Erythroblast (primary cell): Measurements from ENCODE around the gene KRTAP1-1.
"Not testable (repeated sequence)": the region's sequence is repeated elsewhere in the genome, so short reads cannot be mapped to it uniquely, and the experiment has no call there.

ENCODE experiments used
- GATA1 ChIP-seq: IDR thresholded peaks from 2 replicates; pipeline ENCODE4 v1.6.1; 2011; ENCODE audit warnings: low read depth, mild to moderate bottlenecking, control low read depth, low read length, moderate library complexity
- POLR2A ChIP-seq: IDR thresholded peaks from 2 replicates; pipeline ENCODE4 v1.6.1; 2011; ENCODE audit warnings: mild to moderate bottlenecking, low read length

GRCh38 chr17:41054556-41054955 is 13.3 kb upstream of the KRTAP1-1 start:
- TF ChIP-seq POLR2A, GATA1: not testable (repeated sequence)
